Brain pericyte (primary cell): ENCODE results near the gene PDE4D.

Experiments
- DNase-seq: peaks from one replicate; pipeline ENCODE4 v3.0.0-alpha.2; 2012; ENCODE audit warnings: low read depth, low spot score

The PDE4D gene

GRCh38 chr5:59218424-59219045, 675.0 kb downstream of the PDE4D start:
- no peak for DNase-seq

- DNase-seq: no peak
Measured at GRCh38 chr5:59216841-59217240, 676.7 kb downstream of the PDE4D start.

GRCh38 chr5:59212596-59212995, 680.9 kb downstream of the PDE4D start:
- no peak for DNase-seq

GRCh38 chr5:59209758-59210359, 683.7 kb downstream of the PDE4D start:
- DNase-seq: no peak

- DNase-seq: no peak
Measured at GRCh38 chr5:59208474-59208873, 685.1 kb downstream of the PDE4D start.

GRCh38 chr5:59207401-59207800, 686.1 kb downstream of the PDE4D start:
- no peak for DNase-seq

GRCh38 chr5:59206132-59206581, 687.4 kb downstream of the PDE4D start:
- DNase-seq: peak; percentile 44

- no peak for DNase-seq
Measured at GRCh38 chr5:59204114-59204897, 689.2 kb downstream of the PDE4D start.

- DNase-seq: no peak
Measured at GRCh38 chr5:59199868-59200267, 693.7 kb downstream of the PDE4D start.

- DNase-seq: no peak
Measured at GRCh38 chr5:59198832-59199231, 694.7 kb downstream of the PDE4D start.

GRCh38 chr5:59198365-59198764, 695.2 kb downstream of the PDE4D start:
- no peak for DNase-seq

- DNase-seq: no peak
Measured at GRCh38 chr5:59197911-59198310, 695.6 kb downstream of the PDE4D start.

- peak; percentile 59 for DNase-seq
Measured at GRCh38 chr5:59193616-59194319, 699.8 kb downstream of the PDE4D start.

GRCh38 chr5:59190746-59191145, 702.8 kb downstream of the PDE4D start:
- no peak for DNase-seq

GRCh38 chr5:59189472-59190244, 703.9 kb downstream of the PDE4D start:
- DNase-seq: no peak

- DNase-seq: peak; percentile 29
Measured at GRCh38 chr5:59188419-59189225, 704.9 kb downstream of the PDE4D start.

GRCh38 chr5:59187857-59188256, 705.7 kb downstream of the PDE4D start:
- DNase-seq: no peak

- no peak for DNase-seq
Measured at GRCh38 chr5:59186623-59187022, 706.9 kb downstream of the PDE4D start.

GRCh38 chr5:59185757-59186385, 707.7 kb downstream of the PDE4D start:
- no peak for DNase-seq

- no peak for DNase-seq
Measured at GRCh38 chr5:59184769-59185168, 708.8 kb downstream of the PDE4D start.
